ENCODE data around the gene CASK. TPM values are rescaled to one million over a fixed set of nuclear protein-coding genes. Genes with fewer than 3 reads are reported as not detected.

CASK gene
- total and polyA plus RNA-seq, 9 of the 15 experiments (the other 6 are each of a cell fraction or from before 2014, with no cell fraction given): 1.3 to 7.4 (median 5.2) TPM

- Histone ChIP-seq H3K27ac (ENCODE audit: extremely low read depth, low read depth, low read length) (no peak overlapping the region), H3K79me2 (ENCODE audit: control insufficient read depth, insufficient read depth, low read length) (no peaks in the 10 kb centered on the region), H3K27me3 (ENCODE audit: control insufficient read depth in 2 of 2, insufficient read depth in 2 of 2, low read length in 2 of 2) (peaks cover 0 to 6% of the 10 kb centered on the region in 2 experiments; a peak in 2 of 5 replicates), H4K20me1 (replicated peaks; ENCODE audit: control insufficient read depth, insufficient read depth, low read length) (no peaks in the 10 kb centered on the region), H2AFZ (ENCODE audit: low read depth, low read length) (no peak overlapping the region), H3K4me1 (replicated peaks in 1 of 2; ENCODE audit: control insufficient read depth in 2 of 2, insufficient read depth in 2 of 2, low read length in 2 of 2) (no peaks in the 10 kb centered on the region; a peak in 1 of 5 replicates), H3K9ac (ENCODE audit: insufficient read depth in 1 of 2, low read depth in 2 of 2, low read length in 2 of 2) (no peak overlapping the region), H3K9me1 (ENCODE audit: control insufficient read depth, insufficient read depth, low read length) (no peaks in the 10 kb centered on the region), H3K4me3 (no peak overlapping the region), H3K36me3 (ENCODE audit: control insufficient read depth, insufficient read depth, low read length) (no peaks in the 10 kb centered on the region), H3K4me2 (ENCODE audit: insufficient read depth, low read length) (no peak overlapping the region), H3K9me3 (replicated peaks; ENCODE audit: control insufficient read depth, insufficient read depth, low read depth, low read length) (no peaks in the 10 kb centered on the region)
- FAIRE-seq: no peak
- BruUV-seq (replicated peaks): no TSS peak
- WGBS (ENCODE audit: insufficient coverage, low coverage, missing lambda C conversion rate): 15% methylated on average over 12 of the region's 12 CpGs
- DNase-seq (ENCODE audit: extremely low read depth in 1 of 4, low spot score in 3 of 4): no peak
- ChIA-PET CTCF (ENCODE audit: low intra/inter-chr PET ratio) (interaction anchor here (0.6 kb wide), 1 partner anchor 13 kb away, joined by 4 read pairs; no protein-coding TSS in a partner anchor), POLR2A (no interaction called here)
- in situ Hi-C loops (cut with MboI): no loop called here
- intact Hi-C loops (cut with micrococcal nuclease): no loop called here
- no peak for ATAC-seq
- TF ChIP-seq MCM5 (IDR thresholded peaks at IDR 0.05; ENCODE audit: low read depth) (no peak), HNRNPL (IDR thresholded peaks at IDR 0.05; ENCODE audit: low read depth, low read length) (no peak), PURB (CRISPR knock-in tag; IDR thresholded peaks at IDR 0.05; ENCODE audit: low read depth) (no peak), NCOA6 (IDR thresholded peaks at IDR 0.05) (no peak), IRF1 (CRISPR knock-in tag; IDR thresholded peaks at IDR 0.05; ENCODE audit: borderline replicate concordance) (no peak), NFYB (IDR thresholded peaks at IDR 0.05; ENCODE audit: extremely low read depth, insufficient read length) (no peak), CHD2 (IDR thresholded peaks at IDR 0.05; ENCODE audit: low read depth, low read length) (no peak), ZNF280A (IDR thresholded peaks at IDR 0.05; ENCODE audit: low read depth, partially characterized antibody) (no peak), ESRRA (IDR thresholded peaks at IDR 0.05; ENCODE audit: borderline replicate concordance, low read depth) (no peak)
- TF ChIP-seq, protein P1, sequence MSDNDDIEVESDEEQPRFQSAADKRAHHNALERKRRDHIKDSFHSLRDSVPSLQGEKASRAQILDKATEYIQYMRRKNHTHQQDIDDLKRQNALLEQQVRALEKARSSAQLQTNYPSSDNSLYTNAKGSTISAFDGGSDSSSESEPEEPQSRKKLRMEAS (CRISPR knock-in tag; IDR thresholded peaks at IDR 0.05): no peak
- TF ChIP-seq, protein P2, sequence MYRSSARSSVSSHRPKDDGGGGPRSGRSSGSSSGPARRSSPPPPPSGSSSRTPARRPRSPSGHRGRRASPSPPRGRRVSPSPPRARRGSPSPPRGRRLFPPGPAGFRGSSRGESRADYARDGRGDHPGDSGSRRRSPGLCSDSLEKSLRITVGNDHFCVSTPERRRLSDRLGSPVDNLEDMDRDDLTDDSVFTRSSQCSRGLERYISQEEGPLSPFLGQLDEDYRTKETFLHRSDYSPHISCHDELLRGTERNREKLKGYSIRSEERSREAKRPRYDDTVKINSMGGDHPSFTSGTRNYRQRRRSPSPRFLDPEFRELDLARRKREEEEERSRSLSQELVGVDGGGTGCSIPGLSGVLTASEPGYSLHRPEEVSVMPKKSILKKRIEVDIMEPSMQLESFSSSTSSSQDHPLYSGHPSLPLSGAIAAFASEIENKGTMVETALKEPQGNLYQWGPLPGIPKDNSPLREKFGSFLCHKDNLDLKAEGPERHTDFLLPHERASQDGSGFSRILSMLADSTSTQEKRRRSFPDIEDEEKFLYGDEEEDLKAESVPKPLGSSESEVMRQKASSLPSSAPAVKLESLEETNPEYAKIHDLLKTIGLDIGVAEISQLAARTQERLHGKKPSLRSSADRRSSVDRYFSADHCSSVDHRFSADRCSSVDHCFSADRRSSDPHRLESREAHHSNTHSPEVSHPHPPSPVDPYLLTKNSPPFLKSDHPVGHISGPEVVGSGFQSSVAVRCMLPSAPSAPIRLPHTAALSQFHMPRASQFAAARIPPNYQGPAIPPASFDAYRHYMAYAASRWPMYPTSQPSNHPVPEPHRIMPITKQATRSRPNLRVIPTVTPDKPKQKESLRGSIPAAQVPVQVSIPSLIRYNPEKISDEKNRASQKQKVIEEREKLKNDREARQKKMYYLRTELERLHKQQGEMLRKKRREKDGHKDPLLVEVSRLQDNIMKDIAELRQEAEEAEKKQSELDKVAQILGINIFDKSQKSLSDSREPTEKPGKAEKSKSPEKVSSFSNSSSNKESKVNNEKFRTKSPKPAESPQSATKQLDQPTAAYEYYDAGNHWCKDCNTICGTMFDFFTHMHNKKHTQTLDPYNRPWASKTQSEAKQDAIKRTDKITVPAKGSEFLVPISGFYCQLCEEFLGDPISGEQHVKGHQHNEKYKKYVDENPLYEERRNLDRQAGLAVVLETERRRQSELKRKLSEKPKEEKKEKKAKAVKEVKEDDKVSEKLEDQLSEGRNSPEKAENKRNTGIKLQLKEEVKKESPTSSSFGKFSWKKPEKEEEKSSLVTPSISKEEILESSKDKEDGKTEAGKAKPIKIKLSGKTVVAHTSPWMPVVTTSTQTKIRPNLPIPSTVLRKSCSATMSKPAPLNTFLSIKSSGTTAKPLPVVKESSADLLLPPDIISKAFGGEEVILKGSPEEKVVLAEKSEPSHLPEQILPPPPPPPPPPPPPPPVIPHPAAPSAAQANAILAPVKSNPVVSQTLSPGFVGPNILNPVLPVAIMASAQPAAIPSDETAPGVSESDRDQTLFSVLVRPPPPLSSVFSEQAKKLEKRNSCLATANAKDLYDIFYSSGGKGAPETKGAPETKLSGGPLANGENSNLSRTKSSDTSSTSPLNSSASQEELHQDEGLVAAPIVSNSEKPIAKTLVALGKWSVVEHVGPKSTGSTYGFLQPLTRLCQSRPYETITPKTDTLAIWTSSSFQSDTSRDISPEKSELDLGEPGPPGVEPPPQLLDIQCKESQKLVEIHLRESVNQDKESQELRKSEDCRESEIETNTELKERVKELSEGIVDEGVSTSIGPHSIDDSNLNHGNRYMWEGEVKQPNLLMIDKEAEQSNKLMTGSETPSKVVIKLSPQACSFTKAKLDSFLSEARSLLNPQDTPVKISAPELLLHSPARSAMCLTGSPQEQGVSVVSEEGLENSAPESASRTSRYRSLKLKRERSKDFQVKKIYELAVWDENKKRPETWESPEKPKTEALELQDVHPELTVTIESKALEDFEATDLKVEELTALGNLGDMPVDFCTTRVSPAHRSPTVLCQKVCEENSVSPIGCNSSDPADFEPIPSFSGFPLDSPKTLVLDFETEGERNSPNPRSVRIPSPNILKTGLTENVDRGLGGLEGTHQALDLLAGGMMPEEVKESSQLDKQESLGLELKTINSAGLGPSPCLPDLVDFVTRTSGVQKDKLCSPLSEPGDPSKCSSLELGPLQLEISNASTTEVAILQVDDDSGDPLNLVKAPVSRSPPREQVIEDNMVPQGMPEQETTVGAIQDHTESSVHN (IDR thresholded peaks at IDR 0.05; ENCODE audit: borderline replicate concordance in 1 of 2, low read depth in 1 of 2): no peak
Measured at GRCh38 chrX:41475591-41476241, 447.6 kb downstream of the CASK start.
